Right lobe of liver (tissue), 4 donors: ENCODE measurements around the gene MSH3.

ENCODE experiments used
- POLR2A ChIP-seq: fragments of 450-650 bp; IDR thresholded peaks from one replicate; pipeline ENCODE4 v1.6.1; 2017; ENCODE audit warnings: antibody characterized with exemption, mild to moderate bottlenecking
- TF ChIP-seq, protein P1 (sequence below), 4 donors: fragments of 200-600 bp in 3 of 4; fragments of 450-650 bp in 1 of 4; IDR thresholded peaks; one replicate each; pipeline versions ENCODE4 v1.5.1 to v1.8.0; 2016 to 2022; ENCODE audit warnings: antibody characterized with exemption in 4 of 4, mild to moderate bottlenecking in 2 of 4
- donor health status: DM: no; HTN: no; CAD: no.
- donor health status: DM: no; HTN: no; CAD: no.
- donor health status: DM: no; HTN: yes; CAD: no.

DNA sequence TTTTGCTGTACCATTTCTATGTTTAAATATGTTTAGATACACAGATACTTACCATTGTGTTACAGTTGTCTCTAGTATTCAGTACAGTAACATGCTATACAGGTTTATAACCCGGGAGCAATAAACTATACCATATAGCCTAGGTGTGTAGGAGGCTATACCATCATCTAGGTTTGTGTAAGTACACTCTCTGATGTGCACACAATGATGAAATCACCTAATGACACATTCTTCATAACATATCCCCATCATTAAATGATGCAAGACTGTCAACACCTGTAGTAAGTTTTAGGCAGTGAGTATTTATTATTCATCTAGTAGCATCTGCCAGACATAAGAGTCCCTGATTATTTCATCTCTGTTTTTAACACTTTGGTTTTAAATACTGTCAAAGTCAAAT, 7.7 kb downstream of the MSH3 start:
- TF ChIP-seq, protein P1, sequence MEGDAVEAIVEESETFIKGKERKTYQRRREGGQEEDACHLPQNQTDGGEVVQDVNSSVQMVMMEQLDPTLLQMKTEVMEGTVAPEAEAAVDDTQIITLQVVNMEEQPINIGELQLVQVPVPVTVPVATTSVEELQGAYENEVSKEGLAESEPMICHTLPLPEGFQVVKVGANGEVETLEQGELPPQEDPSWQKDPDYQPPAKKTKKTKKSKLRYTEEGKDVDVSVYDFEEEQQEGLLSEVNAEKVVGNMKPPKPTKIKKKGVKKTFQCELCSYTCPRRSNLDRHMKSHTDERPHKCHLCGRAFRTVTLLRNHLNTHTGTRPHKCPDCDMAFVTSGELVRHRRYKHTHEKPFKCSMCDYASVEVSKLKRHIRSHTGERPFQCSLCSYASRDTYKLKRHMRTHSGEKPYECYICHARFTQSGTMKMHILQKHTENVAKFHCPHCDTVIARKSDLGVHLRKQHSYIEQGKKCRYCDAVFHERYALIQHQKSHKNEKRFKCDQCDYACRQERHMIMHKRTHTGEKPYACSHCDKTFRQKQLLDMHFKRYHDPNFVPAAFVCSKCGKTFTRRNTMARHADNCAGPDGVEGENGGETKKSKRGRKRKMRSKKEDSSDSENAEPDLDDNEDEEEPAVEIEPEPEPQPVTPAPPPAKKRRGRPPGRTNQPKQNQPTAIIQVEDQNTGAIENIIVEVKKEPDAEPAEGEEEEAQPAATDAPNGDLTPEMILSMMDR (IDR thresholded peaks at IDR 0.05) = no peak
- no peak for TF ChIP-seq POLR2A
